NCI-H1105 (cell line): ENCODE measurements around the gene C1QTNF9.
"Not testable (repeated sequence)": the region's sequence is repeated elsewhere in the genome, so short reads cannot be mapped to it uniquely, and the experiment has no call there.

Source experiments
- DNase-seq: peaks from one replicate; lab custom pipeline; 2025; lab: John Stamatoyannopoulos, UW

The C1QTNF9 gene, protein sequence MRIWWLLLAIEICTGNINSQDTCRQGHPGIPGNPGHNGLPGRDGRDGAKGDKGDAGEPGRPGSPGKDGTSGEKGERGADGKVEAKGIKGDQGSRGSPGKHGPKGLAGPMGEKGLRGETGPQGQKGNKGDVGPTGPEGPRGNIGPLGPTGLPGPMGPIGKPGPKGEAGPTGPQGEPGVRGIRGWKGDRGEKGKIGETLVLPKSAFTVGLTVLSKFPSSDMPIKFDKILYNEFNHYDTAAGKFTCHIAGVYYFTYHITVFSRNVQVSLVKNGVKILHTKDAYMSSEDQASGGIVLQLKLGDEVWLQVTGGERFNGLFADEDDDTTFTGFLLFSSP

DNA sequence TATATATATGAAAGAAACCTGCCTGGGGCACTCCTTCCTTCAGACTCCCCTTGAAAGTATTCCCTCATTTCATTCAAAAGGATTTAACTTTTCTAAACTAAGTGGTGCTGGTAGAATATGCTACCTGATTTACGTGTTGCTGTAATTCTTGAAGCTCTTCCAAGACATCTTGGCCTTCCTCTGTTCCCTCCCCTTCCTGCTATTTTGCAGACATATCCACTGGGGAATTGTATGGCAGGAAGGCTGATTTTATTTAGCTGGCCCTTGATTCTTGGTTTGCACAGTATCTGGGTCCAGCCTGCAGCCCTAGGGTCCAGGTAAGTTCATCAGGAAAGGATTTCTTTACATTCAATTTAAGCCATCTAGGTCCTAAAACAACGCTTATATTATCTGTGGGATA, at the start of gene C1QTNF9:
Gene C1QTNF9, plus strand, starts transcription at position 281 of the 400 bp plus-strand sequence. CDS start 6,424 bp downstream, outside the sequence.
- DNase-seq: not testable (repeated sequence)

DNA sequence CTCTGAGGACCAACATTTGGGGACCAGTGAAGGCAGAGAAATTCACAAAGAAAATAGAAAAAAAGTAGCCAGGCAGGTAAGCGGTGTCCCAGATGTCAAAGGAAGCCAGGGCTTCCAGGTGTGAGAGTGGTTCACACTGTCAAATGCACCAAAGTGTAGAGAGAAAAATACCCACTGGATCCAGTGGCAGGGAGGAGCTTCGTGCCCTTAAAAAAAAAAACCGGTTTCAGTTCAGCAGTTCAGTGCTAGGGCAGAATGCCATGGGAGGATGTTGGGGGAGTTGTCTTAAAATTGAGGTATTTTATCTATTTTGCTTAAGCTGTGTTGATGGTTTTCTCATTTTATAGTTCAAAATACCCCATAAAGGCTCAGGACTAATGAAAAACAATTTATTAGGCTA, 47.8 kb upstream of the C1QTNF9 start:
- no peak for DNase-seq

DNA sequence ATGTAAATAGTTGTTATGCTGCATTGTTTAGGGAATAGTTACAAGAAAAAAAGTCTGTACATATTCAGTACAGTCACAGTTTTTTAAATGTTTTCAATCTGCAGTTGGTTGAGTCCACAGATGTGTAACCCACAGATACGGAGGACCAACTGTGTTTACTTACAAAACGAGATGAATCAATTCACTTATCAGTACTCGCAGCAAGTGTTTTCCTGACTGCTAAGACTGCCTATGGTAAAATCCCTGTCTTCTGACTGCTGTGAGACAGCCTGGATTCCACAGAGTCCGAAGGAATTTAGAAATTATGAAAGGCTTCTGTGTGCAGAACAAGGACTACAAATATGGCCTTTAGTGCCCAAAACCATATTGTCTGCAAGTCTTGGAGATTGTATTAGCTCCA, 45.7 kb upstream of the C1QTNF9 start:
- no peak for DNase-seq

DNA sequence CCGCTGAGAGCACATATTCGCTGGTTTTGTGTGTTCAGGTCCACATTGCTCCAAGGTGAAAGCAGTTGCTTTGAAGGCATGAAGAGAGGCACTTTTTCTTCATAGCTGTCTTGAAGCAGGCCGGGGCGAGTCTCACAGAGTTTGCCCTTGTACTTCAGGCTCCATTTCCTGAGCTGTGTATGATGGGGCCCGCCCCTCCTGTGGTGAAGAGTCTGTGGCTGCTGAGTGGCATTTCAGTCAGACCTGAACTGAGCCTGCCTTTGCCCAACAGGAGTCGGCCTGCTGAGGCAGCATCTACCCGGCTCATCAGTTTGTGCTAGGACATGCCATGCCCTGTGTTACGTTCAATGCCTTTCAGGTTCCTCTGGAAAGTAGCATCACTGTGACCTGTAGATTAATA, 44.4 kb upstream of the C1QTNF9 start:
- DNase-seq: no peak

DNA sequence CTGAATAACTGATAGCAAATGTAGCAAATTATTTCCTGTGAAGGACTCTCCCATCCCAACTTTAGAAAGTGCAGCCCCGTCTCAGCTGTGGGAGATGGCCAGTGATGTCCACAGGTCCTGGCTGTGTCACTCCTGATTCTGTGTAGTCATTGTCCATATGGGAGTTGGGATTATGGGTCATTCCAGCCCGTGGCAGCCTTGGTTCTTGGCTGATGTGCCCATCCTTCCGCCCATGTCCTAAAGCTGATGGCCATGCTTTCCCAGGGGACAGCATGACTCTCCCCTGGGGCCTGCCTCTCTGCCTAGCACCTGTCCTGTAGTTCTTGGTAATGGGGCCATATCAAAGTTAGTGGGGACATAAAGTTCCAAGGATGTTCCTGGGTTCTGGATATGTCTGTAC, 43.9 kb upstream of the C1QTNF9 start:
- no peak for DNase-seq

DNA sequence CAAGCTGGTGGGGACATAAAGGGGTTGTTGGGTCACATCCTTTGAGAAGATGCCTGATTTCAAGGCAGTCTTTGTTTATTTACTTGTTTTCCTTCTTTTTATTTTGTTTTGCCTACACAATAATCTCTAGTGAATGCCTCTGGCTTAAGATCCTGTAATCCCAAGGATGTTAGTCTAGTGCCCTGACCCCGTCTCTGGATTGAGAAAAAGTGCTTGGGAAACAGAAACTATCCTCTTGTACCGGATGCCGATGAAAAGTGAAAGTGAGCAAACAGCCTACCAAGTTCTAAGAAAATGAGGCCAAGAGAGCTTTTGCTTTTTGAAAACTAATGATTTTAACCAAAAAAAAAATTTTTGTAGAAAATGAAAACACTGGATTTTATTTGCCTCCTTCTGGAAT, 42.1 kb upstream of the C1QTNF9 start:
- DNase-seq: no peak

DNA sequence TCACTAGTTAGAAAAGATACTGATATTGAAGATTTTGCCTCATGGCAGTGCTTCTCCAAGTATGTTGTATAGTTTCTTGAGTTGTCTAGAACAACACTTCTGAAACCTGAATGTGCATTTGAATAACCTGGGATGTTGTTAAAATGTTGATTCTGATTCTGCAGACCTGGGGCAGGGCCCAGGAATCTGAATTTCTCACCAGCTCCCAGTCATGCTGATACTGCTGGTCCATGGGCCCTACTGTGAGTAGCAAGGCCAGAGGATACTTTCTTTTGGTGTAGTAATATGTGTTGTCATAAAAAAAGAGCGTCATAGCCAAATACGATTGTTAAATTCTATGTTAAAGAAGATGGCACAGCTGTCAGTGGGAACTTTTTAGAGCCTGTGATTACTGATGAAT, 41.6 kb upstream of the C1QTNF9 start:
- DNase-seq: no peak

DNA sequence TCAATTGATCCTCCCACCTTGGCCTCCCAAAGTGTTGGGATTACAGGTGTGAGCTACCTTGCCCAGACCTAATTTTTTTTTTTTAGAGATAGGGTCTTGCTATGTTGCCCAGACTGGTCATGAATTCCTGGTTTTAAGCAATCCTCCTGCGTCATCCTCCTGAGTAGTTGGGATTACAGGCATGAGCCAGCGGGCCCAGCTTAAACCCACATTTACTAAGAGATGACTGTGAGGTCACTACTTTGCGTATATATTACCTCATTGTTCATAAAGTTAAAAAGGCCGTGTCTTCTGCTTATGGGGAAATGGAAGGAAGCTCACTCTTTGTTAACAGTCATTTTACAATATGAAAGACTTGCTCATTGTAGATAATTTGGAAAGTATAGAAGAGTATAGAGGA, 39.6 kb upstream of the C1QTNF9 start:
- DNase-seq: no peak

DNA sequence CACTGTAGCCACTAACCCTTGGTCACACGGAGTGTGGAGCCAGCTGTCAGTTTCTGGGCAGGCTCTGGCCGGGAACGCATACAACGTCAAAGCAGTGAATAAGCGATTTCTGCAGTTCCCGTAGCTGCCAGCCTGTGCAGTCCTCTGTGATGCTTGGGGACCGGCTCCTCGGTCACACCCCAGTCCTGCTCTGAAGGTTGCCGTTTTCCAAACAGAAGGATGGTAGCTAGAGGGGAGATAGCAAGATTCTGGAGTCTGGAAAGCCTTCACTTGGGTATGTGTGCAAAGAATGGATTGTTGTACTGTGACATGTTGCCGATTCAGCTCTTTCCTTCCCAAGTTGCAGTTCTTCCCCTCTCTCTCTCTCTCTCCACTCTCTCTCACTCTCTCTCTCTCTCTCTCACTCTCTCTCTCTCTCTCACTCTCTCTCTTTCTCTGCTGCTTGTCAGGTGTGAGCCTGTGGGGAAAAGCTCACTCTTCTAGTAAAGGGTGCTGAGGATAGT, 38.7 kb upstream of the C1QTNF9 start:
- no peak for DNase-seq

DNA sequence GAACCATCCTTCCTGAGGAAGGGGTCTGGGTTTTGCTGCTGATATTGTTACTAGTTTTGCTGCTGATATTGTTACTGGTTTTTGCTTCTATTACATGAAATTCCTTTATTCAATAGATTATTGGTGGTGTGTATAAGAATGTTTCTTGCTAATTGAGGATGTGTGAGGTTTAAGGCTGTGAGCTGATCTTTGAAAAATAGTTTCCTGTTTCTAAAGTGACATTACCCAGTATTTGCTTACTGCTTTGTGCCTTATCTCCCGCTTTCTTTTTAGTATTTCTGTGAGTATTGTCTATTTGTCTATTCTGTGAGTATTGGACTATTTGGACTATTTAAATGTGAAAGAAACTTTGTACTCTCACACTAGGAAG, 38.2 kb upstream of the C1QTNF9 start:
- DNase-seq: no peak

DNA sequence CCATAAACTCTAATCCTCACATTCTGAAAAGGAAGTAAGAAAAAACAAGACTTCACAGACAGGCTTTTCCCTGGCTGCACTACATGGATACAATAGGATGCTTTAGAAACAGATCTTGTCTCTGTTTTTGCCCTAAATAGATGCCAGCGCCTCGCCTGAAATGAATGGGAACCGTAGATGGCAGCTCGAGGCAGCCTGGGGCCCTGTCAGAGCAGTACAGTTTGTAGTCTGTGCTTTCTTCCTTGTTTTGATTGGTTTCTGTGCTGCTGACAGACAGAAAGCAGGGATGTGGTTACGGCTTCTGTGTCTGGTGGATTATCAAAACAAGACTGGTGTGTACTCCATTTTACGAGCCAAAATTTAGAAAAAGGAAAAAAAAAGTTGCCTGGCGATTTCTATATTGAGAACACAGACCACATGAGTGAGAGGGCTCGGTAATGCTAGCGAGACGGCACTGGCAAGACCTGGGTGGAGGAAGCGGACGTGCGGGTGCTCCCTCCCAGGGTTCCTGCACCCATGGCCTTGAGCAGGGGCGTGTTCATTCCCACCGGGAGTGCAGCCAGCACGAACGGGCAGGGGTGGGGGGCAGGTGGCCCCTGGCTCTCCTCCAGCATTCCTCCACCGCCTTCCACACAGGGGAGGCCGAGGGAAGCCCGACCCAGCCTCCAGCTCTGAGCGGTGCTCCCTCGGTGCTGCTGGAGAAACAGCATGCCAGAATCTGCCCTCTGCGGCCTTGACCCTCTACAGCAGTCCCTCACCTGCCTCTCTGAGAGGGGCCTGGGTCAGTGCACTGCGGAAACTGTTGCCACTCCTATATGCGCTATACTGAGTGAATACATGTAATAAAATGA, 37.6 kb upstream of the C1QTNF9 start:
- DNase-seq: no peak

DNA sequence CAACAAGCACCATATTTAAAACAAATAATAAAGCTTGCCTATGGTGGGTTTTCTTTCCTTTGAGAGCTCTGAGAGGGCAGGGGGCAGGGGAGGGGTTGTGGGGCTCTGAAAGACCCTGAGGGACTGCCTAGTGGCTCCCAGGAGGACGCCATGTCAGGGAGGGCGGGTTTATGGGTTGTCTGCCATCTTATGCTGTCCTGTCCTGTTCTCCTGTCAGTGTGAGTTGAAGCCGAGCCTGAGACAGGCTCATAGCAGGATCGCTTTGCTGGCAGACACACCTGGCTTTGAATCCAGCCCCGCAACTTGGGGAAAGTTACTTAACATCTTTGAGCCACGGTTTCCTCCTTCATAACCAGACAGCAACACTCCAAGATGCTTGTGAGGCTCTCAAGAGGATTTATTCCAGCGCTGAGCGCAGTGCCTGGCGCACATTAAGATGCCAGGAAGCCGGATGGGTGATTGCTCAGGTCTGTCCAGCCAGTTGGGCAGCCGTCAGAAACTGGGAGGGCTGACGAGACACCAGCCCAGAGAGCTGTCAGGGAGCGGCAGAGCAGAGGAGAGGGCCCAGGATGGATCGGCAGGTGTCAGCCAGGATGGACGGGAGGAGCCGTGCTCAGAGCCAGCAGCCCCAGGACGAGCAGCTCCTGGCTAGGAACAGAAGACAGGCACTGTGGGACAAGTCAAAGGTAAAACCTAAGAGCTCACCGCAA, 36.8 kb upstream of the C1QTNF9 start:
- no peak for DNase-seq

DNA sequence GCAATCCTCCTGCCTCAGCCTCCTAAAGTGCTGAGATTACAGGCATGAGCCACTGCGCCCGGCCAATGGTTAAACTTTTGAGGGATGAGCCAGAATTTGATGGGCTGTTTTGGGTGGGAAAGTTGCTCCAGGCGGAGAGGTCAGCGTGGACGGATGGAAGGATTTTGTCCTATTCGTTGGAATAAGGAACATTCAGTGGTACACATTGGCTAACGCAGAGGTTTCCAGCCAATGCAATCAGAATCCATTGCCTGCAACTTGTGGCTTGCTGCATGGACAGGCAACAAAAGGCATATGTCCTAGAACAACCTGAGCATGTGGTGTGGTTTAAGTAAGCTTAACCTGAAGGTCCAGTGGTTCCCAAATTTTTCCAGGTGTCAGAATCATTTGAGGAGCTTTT, 35.5 kb upstream of the C1QTNF9 start:
- no peak for DNase-seq

DNA sequence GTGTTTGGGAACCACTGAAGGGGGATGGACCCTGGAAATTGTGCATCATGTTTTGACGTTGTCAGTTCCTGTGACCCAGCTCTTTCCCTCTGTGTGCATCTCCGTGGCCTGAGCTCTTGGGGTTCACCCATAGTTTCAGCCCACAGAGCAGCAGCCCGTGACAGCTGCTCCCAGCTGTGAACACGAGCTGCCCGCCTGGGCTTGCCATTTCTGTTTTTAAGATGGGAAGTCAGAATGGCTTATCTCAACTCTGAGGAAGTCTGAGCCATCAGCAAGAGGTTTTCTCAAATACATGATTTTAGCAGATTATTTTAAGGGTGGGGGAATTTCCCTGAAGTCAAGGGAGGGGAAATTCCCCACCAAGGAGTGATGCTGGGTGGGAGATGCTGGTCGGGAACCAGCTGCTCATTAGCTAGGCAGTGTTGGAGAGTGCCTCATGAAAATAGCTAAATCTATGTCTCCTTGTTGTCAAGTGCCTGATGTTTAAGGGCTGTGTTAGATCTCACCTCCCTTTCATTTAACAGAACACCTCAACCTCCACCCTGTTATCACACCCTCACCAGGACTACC, 34.8 kb upstream of the C1QTNF9 start:
- DNase-seq: no peak

DNA sequence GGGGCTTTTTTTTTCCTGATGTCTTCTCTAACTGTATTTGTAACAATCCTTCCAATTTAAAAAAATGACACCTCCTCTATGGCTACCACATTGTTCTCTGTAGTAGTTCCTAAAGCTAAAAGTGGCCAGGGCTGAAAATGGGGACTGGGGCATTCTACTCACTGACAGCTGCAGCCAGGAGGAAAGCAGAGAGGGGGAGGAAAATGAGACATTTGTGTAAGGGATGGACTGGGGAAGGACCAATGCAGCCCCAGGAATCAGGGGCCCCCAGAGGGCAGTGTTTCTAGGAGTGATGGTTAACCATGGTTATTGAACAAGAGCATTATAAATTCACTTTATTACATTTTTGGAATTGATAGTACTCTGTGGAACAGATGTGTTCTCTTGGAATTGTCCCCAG, 34.3 kb upstream of the C1QTNF9 start:
- no peak for DNase-seq

DNA sequence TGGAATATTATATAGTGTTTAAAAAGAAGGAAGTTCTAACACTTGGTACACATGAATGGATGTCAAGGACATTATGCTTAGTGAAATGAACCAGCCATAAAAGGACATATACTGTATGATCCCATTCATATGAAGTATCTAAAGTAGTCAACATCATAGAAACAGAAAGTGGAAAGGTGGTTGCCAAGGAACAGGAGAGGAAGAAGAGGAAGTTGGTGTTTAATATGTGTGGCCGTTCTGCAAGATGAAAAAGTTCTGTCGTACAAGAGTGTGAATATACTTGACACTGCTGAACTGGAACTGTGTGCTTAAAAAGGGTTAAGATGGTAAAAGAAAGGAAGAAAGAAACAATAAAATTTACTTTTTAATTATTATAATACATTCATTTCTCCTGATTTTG, 33.1 kb upstream of the C1QTNF9 start:
- DNase-seq: no peak

DNA sequence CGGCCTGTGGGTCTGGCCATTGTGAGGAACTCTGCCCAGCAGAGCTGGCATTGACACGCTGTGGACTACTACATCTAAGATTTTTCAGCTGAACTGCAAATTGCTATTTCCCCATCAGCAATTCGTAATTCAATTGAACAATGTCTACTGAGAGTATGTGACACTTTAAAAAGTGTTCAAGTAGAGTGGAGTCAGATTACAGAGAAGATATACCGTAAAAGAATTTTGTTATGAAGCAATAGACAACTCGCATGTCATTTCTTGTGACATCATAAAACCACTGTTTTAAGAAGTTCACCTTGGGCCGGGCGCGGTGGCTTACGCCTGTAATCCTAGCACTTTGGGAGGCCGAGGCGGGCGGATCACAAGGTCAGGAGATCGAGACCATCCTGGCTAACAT, 32.5 kb upstream of the C1QTNF9 start:
- DNase-seq: no peak

DNA sequence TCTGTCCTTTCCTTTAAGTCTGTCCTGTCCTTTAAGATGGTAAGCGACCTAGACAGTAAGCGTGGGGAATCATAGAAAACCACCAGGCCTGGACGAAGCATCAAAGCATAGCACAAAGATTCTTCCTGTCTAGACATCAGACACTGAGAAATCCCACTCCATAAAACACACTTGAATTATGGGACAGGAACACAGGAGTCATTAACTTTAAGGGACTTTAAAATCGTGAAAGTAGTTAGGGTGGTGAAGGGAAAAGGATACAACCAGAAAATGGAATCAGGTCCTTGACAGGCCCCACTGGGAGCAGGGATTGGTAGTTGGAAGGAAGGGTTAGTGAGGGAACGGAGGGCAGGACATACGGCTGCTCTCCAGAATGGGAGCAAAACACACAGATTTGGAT, 31.6 kb upstream of the C1QTNF9 start:
- DNase-seq: no peak

DNA sequence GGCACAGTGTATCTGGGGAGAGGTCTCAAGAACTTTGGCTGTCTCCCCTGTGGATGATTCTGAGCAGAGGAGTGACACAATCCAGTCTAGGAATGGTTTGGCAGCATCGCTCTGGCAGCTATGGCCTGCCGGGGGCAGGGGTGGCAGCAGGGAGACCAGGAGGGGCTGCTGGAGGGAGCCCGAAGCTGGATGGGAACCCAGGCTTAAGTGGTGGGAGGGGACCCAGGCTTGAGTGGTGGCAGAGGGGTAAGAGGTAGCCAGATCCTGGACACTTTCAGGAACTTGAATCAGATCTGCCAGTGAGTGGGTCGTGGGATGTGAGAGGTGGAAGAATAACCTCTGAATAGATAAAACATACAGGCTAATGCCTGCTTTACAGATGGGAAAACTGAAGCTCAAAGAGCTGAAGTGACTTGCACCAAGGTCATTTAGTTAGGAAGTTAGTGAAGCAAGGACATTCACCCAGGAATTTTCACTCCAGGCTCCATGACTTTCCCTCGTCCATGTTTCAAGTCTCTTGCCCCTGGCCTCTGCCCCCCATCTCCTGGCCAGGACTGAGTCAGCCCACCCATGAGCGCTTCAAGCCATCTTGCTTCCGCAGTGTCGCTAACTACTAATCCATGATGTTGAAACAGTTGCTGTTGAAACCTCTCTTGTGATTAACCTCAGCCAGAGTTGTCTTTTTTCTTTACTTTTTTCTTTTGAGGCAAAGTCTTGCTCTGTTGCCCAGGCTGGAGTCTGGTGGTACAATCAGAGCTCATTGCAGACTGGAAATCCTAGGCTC, 29.9 kb upstream of the C1QTNF9 start:
- DNase-seq: no peak

DNA sequence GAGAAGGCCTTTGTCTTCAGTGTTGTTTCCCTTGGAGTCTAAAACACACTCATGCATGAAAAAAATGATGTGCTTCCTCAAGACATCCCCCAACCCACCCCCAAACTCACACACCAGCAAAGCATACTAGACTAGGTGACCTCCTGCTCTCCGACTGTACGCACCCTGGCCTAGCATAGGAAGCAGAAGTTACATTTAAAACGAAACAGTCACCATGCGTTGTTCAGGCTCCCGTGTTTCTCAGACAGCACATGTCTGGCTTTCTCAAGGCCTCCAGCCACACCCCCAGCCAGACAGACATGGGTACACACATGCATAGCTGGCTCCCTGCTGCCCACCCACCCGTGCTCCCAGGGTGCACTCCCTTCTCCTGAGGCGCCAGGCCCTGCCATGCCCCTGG, 28.7 kb upstream of the C1QTNF9 start:
- DNase-seq: no peak

DNA sequence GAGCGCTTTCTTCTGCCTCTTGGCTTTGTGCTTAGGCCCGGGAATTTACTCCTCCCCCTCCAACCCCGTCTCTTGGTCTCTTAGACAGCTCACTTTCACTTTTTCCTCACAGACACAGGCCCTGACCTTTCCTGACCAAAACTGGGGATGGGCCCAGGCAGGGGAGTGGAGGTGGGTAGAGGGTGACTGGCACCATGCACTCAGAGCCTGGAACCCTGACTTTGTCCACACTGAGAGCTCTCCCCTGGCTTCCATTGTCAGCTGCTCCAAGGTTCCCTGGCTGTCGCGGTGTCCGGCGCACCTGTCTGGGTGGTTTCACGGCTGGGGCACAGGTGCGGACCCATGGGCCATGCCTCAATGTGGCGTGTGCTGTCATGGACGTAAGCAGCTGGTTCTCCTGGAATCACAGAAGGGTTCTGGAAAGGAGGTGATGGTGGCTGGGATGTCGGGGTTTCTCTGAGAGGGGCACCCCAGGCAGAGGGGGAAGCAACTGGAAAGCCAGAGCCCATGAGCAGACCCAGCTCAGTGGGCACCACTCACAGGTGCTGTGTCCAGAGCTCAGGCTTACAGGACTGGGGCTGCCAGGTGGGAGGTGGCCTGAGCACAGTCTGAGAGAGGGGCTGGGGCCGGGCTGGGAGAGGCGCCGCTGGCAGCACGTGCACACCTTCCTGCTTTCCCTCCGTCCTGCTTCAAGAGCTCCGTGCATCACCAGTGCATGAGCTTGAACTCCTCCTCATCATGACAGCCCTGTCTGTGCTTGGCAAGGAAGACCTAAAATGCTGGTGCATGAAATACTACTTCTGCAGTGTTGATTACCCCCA, 28.0 kb upstream of the C1QTNF9 start:
- DNase-seq: no peak
